Panc1 (cell line): ENCODE data around the gene BAD. TPM values are rescaled to one million over a fixed set of nuclear protein-coding genes. Genes with fewer than 3 reads are reported as not detected.

ENCODE experiments used
- ATAC-seq: fragments of 200-7000 bp; cut with Tn5 transposase; 2 replicates; pipeline ENCODE4 v1.9.1; 2020; ENCODE audit warnings: mild to moderate bottlenecking, moderate library complexity
- BruUV-seq: library from RNA; stranded (reverse); fragments of 400-500 nt; replicated peaks from 2 replicates; lab custom pipeline; 2021; lab: Mats Ljungman, UMichigan
- CTCF ChIA-PET: fragments of 300-600 bp; sonication (Branson Sonifier 250); formaldehyde crosslinking; loops from one replicate; lab custom pipeline; 2022; ENCODE audit warnings: antibody characterized with exemption; lab: Charles Lee
- POLR2A ChIA-PET: fragments of 300-600 bp; sonication (Branson Sonifier 250); formaldehyde crosslinking; loops from one replicate; lab custom pipeline; 2022; ENCODE audit warnings: antibody characterized with exemption; lab: Charles Lee
- DNase-seq: peaks from one replicate; pipeline ENCODE4 v3.0.0-alpha.2; 2010; ENCODE audit warnings: low read depth, low spot score
- H3K27ac ChIP-seq: 2 replicates; pipeline ENCODE4 v1.5.1; 2011; ENCODE audit warnings: mild to moderate bottlenecking, low read length, inconsistent platforms
- H3K27me3 ChIP-seq: fragments of 200-500 bp; sonication (Bioruptor generic); 2 replicates; pipeline ENCODE4 v1.6.0; 2014; ENCODE audit warnings: low read length, inconsistent platforms; ENCODE audit not compliant: control insufficient read depth, insufficient read depth
- H3K36me3 ChIP-seq: fragments of 200-500 bp; sonication (Bioruptor generic); 2 replicates; pipeline ENCODE4 v1.5.1; 2014; ENCODE audit warnings: inconsistent platforms, mild to moderate bottlenecking, low read length, moderate library complexity; ENCODE audit not compliant: control insufficient read depth, insufficient read depth
- H3K4me1 ChIP-seq: 2 replicates; pipeline ENCODE4 v1.5.1; 2011; ENCODE audit warnings: inconsistent platforms, mild to moderate bottlenecking, low read length, moderate library complexity; ENCODE audit not compliant: control insufficient read depth, insufficient read depth
- H3K4me3 ChIP-seq, 2 experiments: 2 replicates each; pipeline ENCODE4 v1.5.1; 2011 to 2012; ENCODE audit warnings: low read depth in 2 of 2, low read length in 2 of 2, mild to moderate bottlenecking in 2 of 2, inconsistent platforms in 1 of 2, moderate library complexity in 1 of 2
- H3K9me3 ChIP-seq: fragments of 200-500 bp; sonication (Bioruptor generic); 2 replicates; pipeline ENCODE4 v1.5.1; 2014; ENCODE audit warnings: low read depth, mild to moderate bottlenecking, inconsistent platforms, low read length, moderate library complexity; ENCODE audit not compliant: control insufficient read depth, insufficient read depth
- POLR2AphosphoS5 ChIP-seq: IDR thresholded peaks from 2 replicates; pipeline ENCODE4 v1.6.1; 2012; ENCODE audit warnings: mild to moderate bottlenecking, low read depth, low read length, moderate library complexity
- SIN3A ChIP-seq: IDR thresholded peaks from 2 replicates; pipeline ENCODE4 v1.6.1; 2012; ENCODE audit warnings: low read depth, mild to moderate bottlenecking, low read length, moderate library complexity, borderline replicate concordance; ENCODE audit not compliant: insufficient read depth
- TCF7L2 ChIP-seq: IDR thresholded peaks from 2 replicates; pipeline ENCODE4 v1.6.1; 2011; ENCODE audit warnings: mild to moderate bottlenecking, low read depth, low read length, inconsistent platforms
- in situ Hi-C: cut with HindIII; loops from 2 replicates; pipeline ENCODE4 v1.10.0; 2016; ENCODE audit warnings: low sequenced_read_pairs, low pct_unique_long_range_greater_than_20kb
- intact Hi-C: fragments of 100-400 bp; cut with micrococcal nuclease; formaldehyde crosslinking; loops from one replicate; pipeline ENCODE4 v1.10.0; 2022; ENCODE audit not compliant: unreplicated experiment
- total RNA-seq: library from RNA; stranded (reverse); gene quantifications from one replicate; pipeline ENCODE4 v1.2.1, GENCODE V29; 2021; ENCODE audit not compliant: unreplicated experiment
- TF ChIP-seq, protein P1 (sequence below), 2 experiments: IDR thresholded peaks; 2 replicates each; pipeline ENCODE4 v1.6.1; 2011 to 2012; ENCODE audit warnings: low read depth in 2 of 2, control low read depth in 1 of 2, low read length in 1 of 2, mild to moderate bottlenecking in 1 of 2, moderate library complexity in 1 of 2; ENCODE audit not compliant: insufficient read depth in 1 of 2
- TF ChIP-seq, protein P2 (sequence below): fragments of 450-650 bp; IDR thresholded peaks from 2 replicates; pipeline ENCODE4 v1.5.1; 2017; ENCODE audit warnings: mild to moderate bottlenecking

The BAD gene
- total RNA-seq, 1 experiment from 2014 or later = 77.7 TPM

DNA sequence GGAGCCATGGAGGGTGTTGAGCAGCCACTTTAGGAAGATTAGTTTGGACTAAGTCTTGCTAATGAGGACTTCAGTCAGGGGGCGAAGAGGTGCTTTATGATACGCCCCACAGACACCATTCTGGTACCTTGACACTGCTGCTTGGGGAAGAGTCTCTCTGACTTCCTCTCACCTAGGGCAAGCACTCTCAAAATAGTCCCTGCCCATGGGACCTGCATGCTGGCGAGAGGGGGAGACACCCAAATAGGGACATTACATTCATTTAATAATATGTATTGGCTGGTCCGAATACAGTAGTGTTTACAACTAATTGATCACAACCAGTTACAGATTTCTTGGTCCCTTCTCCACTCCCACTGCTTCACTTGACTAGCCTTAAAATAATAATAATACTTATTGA is 11.3 kb upstream of the BAD start:
- no peak for DNase-seq

DNA sequence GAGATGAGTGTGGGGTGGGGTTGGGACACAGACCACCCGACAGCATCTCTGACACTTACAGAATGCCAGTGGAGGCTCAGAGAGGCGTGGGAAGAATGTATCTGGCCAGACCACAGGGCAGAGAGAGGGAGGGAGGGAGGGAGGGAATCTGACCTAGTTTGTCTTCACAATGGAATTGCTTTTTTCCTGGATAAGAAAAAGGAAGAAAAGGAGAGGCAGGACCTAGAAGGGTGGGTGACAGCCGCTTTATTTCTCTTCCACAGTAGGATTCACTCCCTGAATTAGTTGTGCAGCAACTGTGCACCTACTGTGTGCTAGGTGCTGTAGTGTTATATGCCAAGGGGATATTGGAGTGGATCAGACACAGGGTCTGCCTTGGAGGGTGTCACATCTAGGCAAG is 10.3 kb upstream of the BAD start:
- no peaks in the 10 kb centered on the region for H3K36me3 ChIP-seq
- POLR2A ChIA-PET = interaction anchor here (0.6 kb wide), 1 partner anchor 1564 kb away, joined by 26 read pairs; no protein-coding TSS in a partner anchor
- no peaks in the 10 kb centered on the region; the same call in none of the 2 replicates for H3K27me3 ChIP-seq
- no peaks in the 10 kb centered on the region for H3K9me3 ChIP-seq
- TF ChIP-seq TCF7L2 (no peak), SIN3A (no peak), POLR2AphosphoS5 (no peak)
- TF ChIP-seq, protein P1, sequence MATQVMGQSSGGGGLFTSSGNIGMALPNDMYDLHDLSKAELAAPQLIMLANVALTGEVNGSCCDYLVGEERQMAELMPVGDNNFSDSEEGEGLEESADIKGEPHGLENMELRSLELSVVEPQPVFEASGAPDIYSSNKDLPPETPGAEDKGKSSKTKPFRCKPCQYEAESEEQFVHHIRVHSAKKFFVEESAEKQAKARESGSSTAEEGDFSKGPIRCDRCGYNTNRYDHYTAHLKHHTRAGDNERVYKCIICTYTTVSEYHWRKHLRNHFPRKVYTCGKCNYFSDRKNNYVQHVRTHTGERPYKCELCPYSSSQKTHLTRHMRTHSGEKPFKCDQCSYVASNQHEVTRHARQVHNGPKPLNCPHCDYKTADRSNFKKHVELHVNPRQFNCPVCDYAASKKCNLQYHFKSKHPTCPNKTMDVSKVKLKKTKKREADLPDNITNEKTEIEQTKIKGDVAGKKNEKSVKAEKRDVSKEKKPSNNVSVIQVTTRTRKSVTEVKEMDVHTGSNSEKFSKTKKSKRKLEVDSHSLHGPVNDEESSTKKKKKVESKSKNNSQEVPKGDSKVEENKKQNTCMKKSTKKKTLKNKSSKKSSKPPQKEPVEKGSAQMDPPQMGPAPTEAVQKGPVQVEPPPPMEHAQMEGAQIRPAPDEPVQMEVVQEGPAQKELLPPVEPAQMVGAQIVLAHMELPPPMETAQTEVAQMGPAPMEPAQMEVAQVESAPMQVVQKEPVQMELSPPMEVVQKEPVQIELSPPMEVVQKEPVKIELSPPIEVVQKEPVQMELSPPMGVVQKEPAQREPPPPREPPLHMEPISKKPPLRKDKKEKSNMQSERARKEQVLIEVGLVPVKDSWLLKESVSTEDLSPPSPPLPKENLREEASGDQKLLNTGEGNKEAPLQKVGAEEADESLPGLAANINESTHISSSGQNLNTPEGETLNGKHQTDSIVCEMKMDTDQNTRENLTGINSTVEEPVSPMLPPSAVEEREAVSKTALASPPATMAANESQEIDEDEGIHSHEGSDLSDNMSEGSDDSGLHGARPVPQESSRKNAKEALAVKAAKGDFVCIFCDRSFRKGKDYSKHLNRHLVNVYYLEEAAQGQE (IDR thresholded peaks at IDR 0.05; ENCODE audit: insufficient read depth in 1 of 2, low read depth in 2 of 2, low read length in 1 of 2) = no peak
- TF ChIP-seq, protein P2, sequence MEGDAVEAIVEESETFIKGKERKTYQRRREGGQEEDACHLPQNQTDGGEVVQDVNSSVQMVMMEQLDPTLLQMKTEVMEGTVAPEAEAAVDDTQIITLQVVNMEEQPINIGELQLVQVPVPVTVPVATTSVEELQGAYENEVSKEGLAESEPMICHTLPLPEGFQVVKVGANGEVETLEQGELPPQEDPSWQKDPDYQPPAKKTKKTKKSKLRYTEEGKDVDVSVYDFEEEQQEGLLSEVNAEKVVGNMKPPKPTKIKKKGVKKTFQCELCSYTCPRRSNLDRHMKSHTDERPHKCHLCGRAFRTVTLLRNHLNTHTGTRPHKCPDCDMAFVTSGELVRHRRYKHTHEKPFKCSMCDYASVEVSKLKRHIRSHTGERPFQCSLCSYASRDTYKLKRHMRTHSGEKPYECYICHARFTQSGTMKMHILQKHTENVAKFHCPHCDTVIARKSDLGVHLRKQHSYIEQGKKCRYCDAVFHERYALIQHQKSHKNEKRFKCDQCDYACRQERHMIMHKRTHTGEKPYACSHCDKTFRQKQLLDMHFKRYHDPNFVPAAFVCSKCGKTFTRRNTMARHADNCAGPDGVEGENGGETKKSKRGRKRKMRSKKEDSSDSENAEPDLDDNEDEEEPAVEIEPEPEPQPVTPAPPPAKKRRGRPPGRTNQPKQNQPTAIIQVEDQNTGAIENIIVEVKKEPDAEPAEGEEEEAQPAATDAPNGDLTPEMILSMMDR = no peak
- ATAC-seq (no peak), DNase-seq (no peak)
- no peak overlapping the region for H3K4me3 ChIP-seq
- 0 out of 2 replicates have a peak, but pooled peaks cover 6% of the 10 kb centered on the region for H3K4me1 ChIP-seq
- CTCF ChIA-PET = no interaction called here
- in situ Hi-C loops = no loop called here
- BruUV-seq = no TSS peak
- intact Hi-C loops = no loop called here
- no peak overlapping the region for H3K27ac ChIP-seq

More for the DNA sequence above, 11.3 kb upstream of the BAD start:
- CTCF ChIA-PET = interaction anchor here (0.6 kb wide), 1 partner anchor 71 kb away, joined by 6 read pairs; no protein-coding TSS in a partner anchor
- H3K27ac ChIP-seq = no peak overlapping the region
- no peak for ATAC-seq
- POLR2A ChIA-PET = interaction anchor here (0.6 kb wide), 1 partner anchor 1563 kb away, joined by 26 read pairs; no protein-coding TSS in a partner anchor
- H3K9me3 ChIP-seq = no peaks in the 10 kb centered on the region
- intact Hi-C loops = no loop called here
- no peaks in the 10 kb centered on the region for H3K36me3 ChIP-seq
- no peaks in the 10 kb centered on the region; the same call in none of the 2 replicates for H3K27me3 ChIP-seq
- in situ Hi-C loops = no loop called here
- no peak overlapping the region for H3K4me3 ChIP-seq
- TF ChIP-seq SIN3A (no peak), POLR2AphosphoS5 (no peak)
- TF ChIP-seq, protein P1 (IDR thresholded peaks at IDR 0.05; ENCODE audit: insufficient read depth in 1 of 2, low read depth in 2 of 2, low read length in 1 of 2) = no peak
- TF ChIP-seq, protein P2 = no peak
- peaks cover 8% of the 10 kb centered on the region for H3K4me1 ChIP-seq
- no TSS peak for BruUV-seq
